HG02610 (cell line): Measurements from ENCODE around the gene CROT.
"Not testable (repeated sequence)": the region's sequence is repeated elsewhere in the genome, so short reads cannot be mapped to it uniquely, and the experiment has no call there.

Experiments
- ATAC-seq: cut with Tn5 transposase; IDR thresholded peaks from one replicate; pipeline ENCODE4 v1.9.1; 2021; ENCODE audit warnings: mild to moderate bottlenecking, moderate library complexity; ENCODE audit not compliant: unreplicated experiment

Gene CROT, protein sequence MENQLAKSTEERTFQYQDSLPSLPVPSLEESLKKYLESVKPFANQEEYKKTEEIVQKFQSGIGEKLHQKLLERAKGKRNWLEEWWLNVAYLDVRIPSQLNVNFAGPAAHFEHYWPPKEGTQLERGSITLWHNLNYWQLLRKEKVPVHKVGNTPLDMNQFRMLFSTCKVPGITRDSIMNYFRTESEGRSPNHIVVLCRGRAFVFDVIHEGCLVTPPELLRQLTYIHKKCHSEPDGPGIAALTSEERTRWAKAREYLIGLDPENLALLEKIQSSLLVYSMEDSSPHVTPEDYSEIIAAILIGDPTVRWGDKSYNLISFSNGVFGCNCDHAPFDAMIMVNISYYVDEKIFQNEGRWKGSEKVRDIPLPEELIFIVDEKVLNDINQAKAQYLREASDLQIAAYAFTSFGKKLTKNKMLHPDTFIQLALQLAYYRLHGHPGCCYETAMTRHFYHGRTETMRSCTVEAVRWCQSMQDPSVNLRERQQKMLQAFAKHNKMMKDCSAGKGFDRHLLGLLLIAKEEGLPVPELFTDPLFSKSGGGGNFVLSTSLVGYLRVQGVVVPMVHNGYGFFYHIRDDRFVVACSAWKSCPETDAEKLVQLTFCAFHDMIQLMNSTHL

GRCh38 chr7:87345166-87345927, at the start of gene CROT:
TSS of gene CROT (plus strand) at chr7:87345664. CDS start at chr7:87349069, 3,405 bp downstream.
- peak; percentile 97 for ATAC-seq

DNA sequence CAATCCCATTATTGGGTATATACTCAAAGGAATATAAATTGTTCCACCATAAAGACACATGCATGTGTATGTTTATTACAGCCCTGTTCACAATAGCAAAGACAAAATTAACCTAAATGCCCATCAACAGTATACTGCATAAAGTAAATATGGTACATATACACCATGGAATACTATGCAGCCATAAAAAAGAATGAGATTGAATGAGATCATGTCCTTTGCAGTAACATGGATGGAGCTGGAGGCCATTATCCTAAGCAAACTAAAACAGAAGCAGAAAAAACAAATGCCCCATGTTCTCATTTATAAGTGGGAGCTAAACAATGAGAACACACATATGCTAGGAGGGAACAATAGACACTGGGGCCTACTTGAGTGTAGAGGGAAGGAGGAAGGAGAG, 44.7 kb upstream of the CROT start:
- ATAC-seq, result no peak

DNA sequence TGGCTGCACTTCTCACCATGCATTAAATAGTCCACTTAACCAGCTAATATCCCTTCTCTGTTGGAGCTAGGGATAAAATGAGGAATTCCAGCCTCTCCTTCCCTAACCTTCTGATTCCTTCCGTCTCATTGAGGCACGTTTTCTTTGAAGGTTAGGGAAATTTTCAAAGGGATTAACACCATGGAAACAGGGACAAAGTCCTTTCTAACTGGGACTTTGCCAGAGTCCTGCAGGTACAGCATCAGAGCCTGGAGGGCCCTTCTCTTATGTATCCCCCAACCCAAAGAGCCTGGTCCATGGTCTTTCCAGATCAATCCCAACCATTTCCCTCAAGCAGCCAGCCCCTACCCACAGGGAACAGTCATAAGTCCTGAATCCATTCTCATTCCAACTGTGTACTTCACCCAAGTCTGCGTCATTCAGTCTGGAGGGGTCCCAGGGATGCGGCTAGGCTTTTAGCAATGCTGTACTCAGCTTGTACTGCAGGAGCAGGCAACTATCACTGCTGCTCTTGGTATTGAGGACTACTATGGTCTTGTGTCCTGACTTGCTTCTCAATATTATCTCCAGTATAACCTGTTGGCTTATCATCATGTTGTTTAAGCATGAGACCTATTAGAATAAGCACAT, 34.6 kb upstream of the CROT start:
- no peak for ATAC-seq

DNA sequence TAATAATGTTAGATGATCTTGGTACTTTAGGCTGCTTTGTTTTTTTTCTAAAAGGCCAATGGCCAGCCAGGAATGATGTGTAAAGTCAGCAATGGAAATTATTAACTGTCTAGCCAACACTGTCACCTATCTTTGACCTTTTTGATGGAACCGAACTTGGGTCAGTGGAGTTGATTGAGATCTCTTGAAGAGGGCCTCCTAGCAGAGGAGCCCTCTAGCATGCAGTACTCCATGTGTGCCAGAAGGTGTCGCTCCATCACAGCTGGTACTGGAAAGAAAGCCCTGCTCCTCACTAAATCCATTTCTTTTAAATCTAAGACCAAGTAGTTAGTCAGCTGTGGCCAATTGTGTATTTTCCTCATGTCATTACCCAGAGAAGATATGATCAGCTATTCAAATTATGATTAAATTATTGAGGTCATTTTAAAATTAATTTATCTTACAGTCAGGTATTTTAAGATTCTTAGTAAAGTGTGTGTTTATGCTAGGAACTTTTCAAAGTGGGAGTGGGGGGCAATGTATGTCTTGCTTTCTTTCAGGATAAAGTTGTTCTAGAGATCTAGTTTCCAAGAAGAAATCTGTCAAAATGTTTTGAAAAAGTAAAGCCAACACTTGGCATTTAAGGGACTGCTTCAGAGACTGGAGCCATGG, 33.1 kb upstream of the CROT start:
- peak; percentile 43 for ATAC-seq

DNA sequence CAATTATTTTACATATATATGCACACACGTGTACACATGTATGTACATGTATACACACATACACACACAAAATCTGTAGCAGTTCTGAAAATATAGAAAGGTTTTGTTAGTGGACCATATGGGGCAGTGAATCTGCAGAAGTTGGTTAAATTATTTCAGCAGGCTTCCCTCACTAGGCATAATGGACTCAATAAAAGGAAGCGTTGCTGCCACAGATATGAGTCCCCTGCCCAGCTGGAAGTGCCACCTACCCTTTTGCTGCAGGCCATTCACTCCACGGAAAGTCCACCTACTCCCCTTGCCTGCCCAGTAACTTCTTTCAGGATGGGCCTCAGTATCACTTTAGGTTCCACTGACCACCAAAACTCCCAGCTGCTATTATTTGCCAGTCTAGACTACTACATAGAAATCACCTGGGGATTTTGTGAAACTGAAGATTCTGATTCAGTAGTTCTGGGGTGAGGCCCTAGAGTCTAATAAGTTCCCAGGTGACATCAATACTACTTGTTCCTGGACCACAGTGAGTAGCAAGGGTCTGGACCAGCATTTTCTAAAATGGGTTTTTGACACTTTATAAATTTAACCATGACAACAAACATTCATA, 29.3 kb upstream of the CROT start:
- peak; percentile 90 for ATAC-seq

DNA sequence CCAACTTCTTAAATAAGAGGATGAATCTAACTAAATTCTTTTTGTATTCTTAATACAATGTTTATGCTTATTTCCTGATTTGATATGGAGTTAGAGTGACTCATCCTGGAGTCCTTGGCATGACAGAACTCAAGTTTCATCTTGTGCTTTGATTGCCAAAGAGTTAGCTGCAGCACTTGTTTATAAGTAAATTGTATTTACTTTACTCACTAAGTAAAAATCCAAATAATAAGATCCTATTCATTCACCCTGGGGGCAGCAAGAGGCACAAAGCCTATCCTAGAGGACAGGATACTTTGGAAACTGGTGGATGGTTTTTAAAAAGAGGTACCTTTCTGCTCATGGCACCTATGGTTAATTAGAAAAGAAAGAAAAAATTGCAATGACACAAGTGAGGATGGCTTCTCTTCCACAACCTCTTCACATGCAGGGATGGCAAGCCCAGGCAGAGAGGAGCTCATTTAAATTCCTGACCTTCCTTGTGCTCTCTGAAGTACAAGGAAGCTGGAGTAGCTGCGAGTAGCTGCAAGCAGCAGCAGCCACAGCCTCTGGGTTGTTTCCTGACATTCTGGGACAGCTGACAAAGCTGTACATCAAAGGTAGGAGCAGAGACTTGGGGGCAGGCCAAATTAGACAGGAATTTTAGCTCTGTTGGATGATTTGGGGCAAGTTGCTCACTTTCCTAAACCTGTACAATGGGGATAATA, 28.5 kb upstream of the CROT start:
- ATAC-seq, result no peak

DNA sequence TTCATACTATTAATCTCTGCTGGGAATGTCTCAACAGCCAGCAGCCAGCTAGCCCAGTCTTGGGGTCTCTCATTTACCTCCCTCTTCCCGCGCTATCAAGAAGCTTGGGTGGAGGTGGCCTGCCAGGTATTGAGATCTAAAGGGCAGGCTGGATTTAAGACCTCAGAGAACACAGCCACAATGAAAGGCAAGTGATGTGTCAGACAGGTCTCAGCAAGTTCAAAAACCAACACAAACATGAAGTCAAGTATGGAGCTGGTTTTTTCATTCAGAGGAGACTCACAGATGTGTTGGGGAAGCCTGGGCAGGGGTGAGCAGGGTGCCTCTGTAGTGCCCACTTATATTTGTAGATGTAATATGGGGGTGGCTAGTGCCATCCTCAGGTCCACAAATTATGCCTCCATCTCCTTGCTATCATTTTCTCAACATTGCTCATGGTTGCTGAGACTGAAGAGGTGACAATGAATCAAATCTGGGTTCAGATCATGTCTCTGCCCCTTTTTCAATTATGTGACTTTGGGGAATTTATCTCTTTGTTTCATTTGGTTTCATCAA, 27.7 kb upstream of the CROT start:
- ATAC-seq, result no peak

DNA sequence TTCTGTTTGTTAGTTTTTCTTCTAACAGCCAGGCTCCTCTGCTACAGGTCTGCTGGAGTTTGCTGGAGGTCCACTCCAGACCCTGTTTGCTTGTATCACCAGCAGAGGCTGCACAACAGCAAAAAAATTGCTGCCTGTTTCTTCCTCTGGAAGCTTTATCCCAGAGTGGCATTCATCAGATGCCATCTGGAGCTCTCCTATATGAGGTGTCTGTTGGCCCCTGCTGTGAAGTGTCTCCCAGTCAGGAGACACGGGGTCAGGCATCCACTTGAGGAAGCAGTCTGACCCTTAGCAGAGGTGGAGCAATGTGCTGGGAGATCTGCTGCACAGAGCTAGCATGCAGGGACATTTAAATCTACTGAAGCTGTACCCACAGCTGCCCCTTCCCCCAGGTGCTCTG, 26.7 kb upstream of the CROT start:
- ATAC-seq, result no peak

GRCh38 chr7:87319154-87319581, 26.3 kb upstream of the CROT start:
- not testable (repeated sequence) for ATAC-seq

DNA sequence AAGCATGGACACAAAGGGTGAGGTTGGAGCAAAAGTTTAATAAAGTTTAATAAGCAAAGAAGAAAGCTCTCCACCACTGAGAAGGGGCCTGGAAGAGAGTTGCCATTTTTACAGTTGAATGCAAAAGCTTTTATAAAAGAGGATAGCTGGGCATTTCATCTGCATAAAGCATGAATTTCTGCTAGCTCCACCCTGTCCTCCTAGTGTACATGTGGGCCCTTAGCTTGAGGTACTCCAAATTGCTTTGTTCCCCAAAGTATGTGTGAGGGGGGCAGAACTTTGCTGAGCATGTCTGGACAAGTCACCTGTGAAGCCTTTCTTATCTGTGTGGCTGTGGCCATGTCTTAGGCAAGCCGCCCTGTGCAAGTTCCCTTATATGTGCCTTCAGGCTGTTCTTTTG, 22.6 kb upstream of the CROT start:
- ATAC-seq, result no peak

- ATAC-seq, result no peak
Measured at GRCh38 chr7:87325576-87326370, 19.7 kb upstream of the CROT start.

DNA sequence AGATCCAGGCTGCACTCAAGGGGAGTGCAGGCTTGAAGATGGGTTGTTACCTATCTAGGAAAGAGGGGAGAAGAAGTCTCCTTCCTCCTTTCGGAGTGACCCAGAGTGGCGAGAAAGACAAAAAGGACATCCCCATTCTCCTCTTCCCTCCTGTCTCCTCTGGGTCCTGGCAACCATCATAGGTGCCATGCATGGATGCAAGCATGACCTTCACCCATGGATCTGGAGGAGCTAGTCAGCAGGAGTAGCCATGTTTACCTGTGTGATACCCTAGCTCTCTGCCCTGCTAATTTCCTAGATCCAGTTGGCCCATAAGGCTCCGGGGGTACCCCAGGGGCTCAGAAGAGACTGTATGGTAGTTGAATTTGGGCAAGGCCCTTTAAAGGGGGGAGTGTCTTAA, 17.2 kb upstream of the CROT start:
- no peak for ATAC-seq

- ATAC-seq, result no peak
Measured at GRCh38 chr7:87330316-87330715, 15.1 kb upstream of the CROT start.

DNA sequence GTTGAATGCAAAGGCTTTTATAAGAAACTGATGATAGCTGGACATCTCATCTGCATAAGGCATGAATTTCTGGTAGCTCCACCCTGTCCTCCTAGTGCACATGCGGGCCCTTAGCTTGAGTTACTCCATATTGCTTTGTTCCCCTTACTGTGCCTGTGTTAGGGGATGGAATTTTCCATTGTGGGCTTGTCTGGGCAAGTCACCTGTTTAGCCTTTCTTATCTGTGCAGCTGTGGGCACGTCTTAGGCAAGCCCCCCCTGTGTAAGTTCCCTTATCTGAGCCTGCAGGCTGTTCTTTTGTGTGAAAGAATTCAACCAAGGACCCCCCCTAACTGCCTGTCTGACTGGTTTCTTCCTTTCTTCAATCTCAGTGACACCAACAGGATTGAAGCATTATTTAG, 14.5 kb upstream of the CROT start:
- ATAC-seq, result no peak

GRCh38 chr7:87331687-87332252, 13.7 kb upstream of the CROT start:
- no peak for ATAC-seq

GRCh38 chr7:87332321-87332720, 13.1 kb upstream of the CROT start:
- no peak for ATAC-seq

- ATAC-seq, result no peak
Measured at GRCh38 chr7:87336136-87336535, 9.3 kb upstream of the CROT start.

GRCh38 chr7:87337331-87337730, 8.1 kb upstream of the CROT start:
- ATAC-seq, result no peak
